Spleen (tissue), 11 donors: ENCODE data around the gene STX8. TPM values are rescaled to one million over a fixed set of nuclear protein-coding genes. Genes with fewer than 3 reads are reported as not detected.

Experiments
- DNase-seq: peaks from one replicate; pipeline ENCODE4 v3.0.0-alpha.2; 2020
- H3K27ac ChIP-seq, 8 donors: fragments of 200-600 bp; sonication (generic) in 7 of 8; 1 replicate in 4 of 8; 2 replicates in 4 of 8; pipeline versions ENCODE4 v1.5.0 to v1.8.0; 2016 to 2021; ENCODE audit warnings: inconsistent platforms in 4 of 8, mild to moderate bottlenecking in 4 of 8, moderate library complexity in 1 of 8
- H3K27me3 ChIP-seq, 7 donors: fragments of 200-600 bp; sonication (generic) in 6 of 7; replicated peaks in 1 of 7; 1 replicate in 4 of 7; 2 replicates in 3 of 7; pipeline versions ENCODE4 v1.5.0 to v1.8.0; 2016 to 2021; ENCODE audit warnings: inconsistent platforms in 3 of 7, mild to moderate bottlenecking in 1 of 7
- H3K36me3 ChIP-seq, 6 donors: fragments of 200-600 bp; sonication (generic) in 5 of 6; 1 replicate in 4 of 6; 2 replicates in 2 of 6; pipeline versions ENCODE4 v1.5.0 to v1.8.0; 2016 to 2021; ENCODE audit warnings: inconsistent platforms in 2 of 6
- H3K4me1 ChIP-seq, 6 donors: fragments of 200-600 bp; sonication (generic) in 5 of 6; 1 replicate in 3 of 6; 2 replicates in 3 of 6; pipeline versions ENCODE4 v1.5.0 to v1.8.0; 2016 to 2021; ENCODE audit warnings: inconsistent platforms in 3 of 6
- H3K4me3 ChIP-seq, 8 donors: fragments of 200-600 bp; sonication (generic) in 7 of 8; 1 replicate in 4 of 8; 2 replicates in 4 of 8; pipeline versions ENCODE4 v1.5.0 to v1.8.0; 2016 to 2021; ENCODE audit warnings: inconsistent platforms in 4 of 8, mild to moderate bottlenecking in 4 of 8, moderate library complexity in 2 of 8
- H3K9me3 ChIP-seq, 8 donors: fragments of 200-600 bp; sonication (generic) in 7 of 8; 1 replicate in 4 of 8; 2 replicates in 4 of 8; pipeline versions ENCODE4 v1.5.0 to v1.8.0; 2016 to 2021; ENCODE audit warnings: inconsistent platforms in 4 of 8
- POLR2A ChIP-seq, 3 donors: fragments of 450-650 bp; IDR thresholded peaks; one replicate each; pipeline ENCODE4 v1.5.1; 2017; ENCODE audit warnings: antibody characterized with exemption in 3 of 3, mild to moderate bottlenecking in 1 of 3
- POLR2AphosphoS5 ChIP-seq, 3 donors: sonication (generic); formaldehyde crosslinking; IDR thresholded peaks; one replicate each; pipeline ENCODE4 v1.5.1; 2017; ENCODE audit warnings: antibody characterized with exemption in 3 of 3
- WGBS, 5 donors: extraction: QIAGEN DNeasy Blood & Tissue Kit in 3 of 5; methylation state at CpG; one replicate each; pipeline versions ENCODE4 v1.1.5 to v1.1.7; 2013 to 2018; 5-methylcytosine and 5-hydroxymethylcytosine counted together
- intact Hi-C: fragments of 100-400 bp; cut with DNase I; formaldehyde crosslinking; loops from one replicate; pipeline ENCODE4 v1.15.0; 2023; ENCODE audit warnings: low total_unique reads
- polyA plus RNA-seq, 3 donors: library from polyadenylated mRNA; stranded (reverse); fragments of 200-250 nt; gene quantifications; one replicate each; pipeline ENCODE4 v1.2.1, GENCODE V29; 2013
- total RNA-seq, 7 donors: library from RNA; depleted of rRNA in 3 of 7; stranded (reverse); fragments of >200 nt in 3 of 7; fragmentation: NEBNext Ultra II Directional in 4 of 7; extraction: Animal tissue kit (Norgen Biotek cat#: 25700) in 4 of 7; gene quantifications; one replicate each; pipeline versions ENCODE4 v1.1.0 to v1.2.1, GENCODE V29; 2016 to 2021
- TF ChIP-seq, protein P1 (sequence below), 11 experiments: fragments of 200-600 bp in 7 of 11; fragments of 450-650 bp in 4 of 11; sonication (generic) in 4 of 11; IDR thresholded peaks in 8 of 11; conservative IDR thresholded peaks in 3 of 11; 1 replicate in 7 of 11; 2 replicates in 4 of 11; pipeline versions ENCODE4 v1.4.0 to v1.8.0; 2016 to 2021; ENCODE audit warnings: antibody characterized with exemption in 11 of 11, inconsistent platforms in 4 of 11, mild to moderate bottlenecking in 1 of 11
- donor health status: healthy with polysubstance abuse.
- donor health status: DM: no; HTN: no; CAD: no; lungs with moderate emphysema.
- donor health status: DM: no; HTN: no; CAD: no.
- donor health status: Bipolar disorder and iron deficiency.
- donor health status: healthy.
- donor health status: DM: no; HTN: no; CAD: no.
- donor health status: DM: yes; HTN: yes; CAD: no.

The STX8 gene
- total and polyA plus RNA-seq, 10 donors = 37.3 to 59.8 (median 48.9) TPM

DNA sequence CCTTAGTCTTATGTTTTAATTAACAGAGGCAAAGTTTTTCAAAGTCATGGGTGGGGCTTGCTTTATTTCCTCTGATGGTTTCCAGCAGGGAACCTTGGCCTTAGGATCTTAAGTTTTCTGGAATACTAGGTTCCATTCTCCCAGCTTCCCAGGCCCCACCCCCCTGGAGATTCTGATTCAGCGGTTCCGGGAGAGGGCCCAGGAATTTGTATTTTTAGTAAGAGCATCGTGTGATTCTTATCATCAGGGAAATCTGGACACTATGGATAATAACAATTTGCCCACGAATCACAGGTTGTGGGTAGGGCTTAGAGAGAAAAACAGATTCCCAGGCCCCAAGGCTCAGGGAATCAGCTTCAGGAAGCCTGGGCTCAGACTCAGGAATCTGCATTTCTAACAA is 290.7 kb downstream of the STX8 start:
- TF ChIP-seq, protein P1, sequence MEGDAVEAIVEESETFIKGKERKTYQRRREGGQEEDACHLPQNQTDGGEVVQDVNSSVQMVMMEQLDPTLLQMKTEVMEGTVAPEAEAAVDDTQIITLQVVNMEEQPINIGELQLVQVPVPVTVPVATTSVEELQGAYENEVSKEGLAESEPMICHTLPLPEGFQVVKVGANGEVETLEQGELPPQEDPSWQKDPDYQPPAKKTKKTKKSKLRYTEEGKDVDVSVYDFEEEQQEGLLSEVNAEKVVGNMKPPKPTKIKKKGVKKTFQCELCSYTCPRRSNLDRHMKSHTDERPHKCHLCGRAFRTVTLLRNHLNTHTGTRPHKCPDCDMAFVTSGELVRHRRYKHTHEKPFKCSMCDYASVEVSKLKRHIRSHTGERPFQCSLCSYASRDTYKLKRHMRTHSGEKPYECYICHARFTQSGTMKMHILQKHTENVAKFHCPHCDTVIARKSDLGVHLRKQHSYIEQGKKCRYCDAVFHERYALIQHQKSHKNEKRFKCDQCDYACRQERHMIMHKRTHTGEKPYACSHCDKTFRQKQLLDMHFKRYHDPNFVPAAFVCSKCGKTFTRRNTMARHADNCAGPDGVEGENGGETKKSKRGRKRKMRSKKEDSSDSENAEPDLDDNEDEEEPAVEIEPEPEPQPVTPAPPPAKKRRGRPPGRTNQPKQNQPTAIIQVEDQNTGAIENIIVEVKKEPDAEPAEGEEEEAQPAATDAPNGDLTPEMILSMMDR (IDR thresholded peaks at IDR 0.05 in 8 of 11, conservative IDR thresholded peaks at IDR 0.05 in 3 of 11) = no peak
- no peak for TF ChIP-seq POLR2AphosphoS5 (IDR thresholded peaks at IDR 0.05)
- TF ChIP-seq POLR2A (IDR thresholded peaks at IDR 0.05) = no peak
- 74 to 85% (median 77%) methylated on average over 4 of the region's 4 CpGs for WGBS, 5 donors
- Histone ChIP-seq H3K27ac (peak overlapping the region in 1 of 8 donors; percentile 1), H3K4me1 (peaks cover 0 to 7% (median 1%) of the 10 kb centered on the region in 6 donors), H3K9me3 (no peaks in the 10 kb centered on the region), H3K4me3 (no peak overlapping the region), H3K36me3 (no peaks in the 10 kb centered on the region), H3K27me3 (no peaks in the 10 kb centered on the region)
- DNase-seq = no peak
- intact Hi-C loops = no loop called here

DNA sequence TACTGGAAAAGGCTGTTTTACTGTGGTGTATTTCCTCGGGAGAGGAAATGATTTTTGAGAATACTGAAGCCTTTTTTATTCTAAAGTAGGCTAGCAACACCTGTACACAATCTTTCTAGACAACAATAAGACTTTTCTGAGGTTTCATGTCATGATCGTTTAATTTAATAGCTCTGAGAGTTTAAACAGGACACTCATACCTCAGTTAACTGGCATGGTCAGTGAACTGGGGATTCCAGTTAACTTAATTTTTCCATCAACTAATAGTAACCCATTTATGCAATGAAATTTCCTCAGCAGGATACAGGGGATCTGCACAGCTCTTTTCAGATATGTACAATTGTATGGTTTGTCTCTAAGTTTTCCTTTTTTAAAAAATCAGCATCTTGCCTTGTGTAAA is 291.7 kb downstream of the STX8 start:
- TF ChIP-seq POLR2A (IDR thresholded peaks at IDR 0.05) = no peak
- no peaks in the 10 kb centered on the region for H3K27me3 ChIP-seq

DNA sequence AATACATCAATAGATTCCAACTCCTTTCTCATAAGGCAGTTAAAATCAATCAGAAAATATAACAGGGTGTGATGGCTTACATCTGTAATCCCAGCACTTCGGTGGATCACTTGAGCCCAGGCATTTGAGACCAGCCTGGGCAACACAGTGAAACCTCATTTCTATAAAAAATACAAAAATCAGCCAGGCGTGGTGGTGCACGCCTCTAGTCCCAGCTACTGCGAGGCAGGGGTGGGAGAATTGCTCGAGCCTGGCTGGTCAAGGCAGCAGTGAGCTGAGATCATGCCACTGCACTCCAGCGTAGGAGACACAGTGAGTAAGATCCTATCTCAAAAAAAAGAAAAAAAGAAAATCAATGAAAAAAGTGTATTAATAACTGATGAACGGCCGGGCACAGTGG is 295.7 kb downstream of the STX8 start:
- H3K9me3 ChIP-seq = no peaks in the 10 kb centered on the region
- 78 to 93% (median 91%) methylated on average over 8 of the region's 8 CpGs for WGBS, 5 donors
- intact Hi-C loops = no loop called here
- no peak overlapping the region for H3K27ac ChIP-seq
- H3K36me3 ChIP-seq = no peaks in the 10 kb centered on the region
- no peak overlapping the region for H3K4me3 ChIP-seq
- peaks cover 0 to 4% (median 0%) of the 10 kb centered on the region in 6 donors for H3K4me1 ChIP-seq
- TF ChIP-seq POLR2A (IDR thresholded peaks at IDR 0.05) = no peak
- TF ChIP-seq, protein P1 (IDR thresholded peaks at IDR 0.05 in 8 of 11, conservative IDR thresholded peaks at IDR 0.05 in 3 of 11) = no peak
- TF ChIP-seq POLR2AphosphoS5 (IDR thresholded peaks at IDR 0.05) = no peak
- H3K27me3 ChIP-seq = no peaks in the 10 kb centered on the region
- DNase-seq = no peak

More for the DNA sequence above, 291.7 kb downstream of the STX8 start:
- Histone ChIP-seq H3K27ac (no peak overlapping the region), H3K36me3 (no peaks in the 10 kb centered on the region), H3K9me3 (no peaks in the 10 kb centered on the region), H3K4me3 (no peak overlapping the region), H3K4me1 (peaks cover 0 to 4% (median 0%) of the 10 kb centered on the region in 6 donors)
- DNase-seq = no peak
- 73 to 92% (median 85%) methylated on average over 2 of the region's 2 CpGs for WGBS, 5 donors
- intact Hi-C loops = no loop called here

DNA sequence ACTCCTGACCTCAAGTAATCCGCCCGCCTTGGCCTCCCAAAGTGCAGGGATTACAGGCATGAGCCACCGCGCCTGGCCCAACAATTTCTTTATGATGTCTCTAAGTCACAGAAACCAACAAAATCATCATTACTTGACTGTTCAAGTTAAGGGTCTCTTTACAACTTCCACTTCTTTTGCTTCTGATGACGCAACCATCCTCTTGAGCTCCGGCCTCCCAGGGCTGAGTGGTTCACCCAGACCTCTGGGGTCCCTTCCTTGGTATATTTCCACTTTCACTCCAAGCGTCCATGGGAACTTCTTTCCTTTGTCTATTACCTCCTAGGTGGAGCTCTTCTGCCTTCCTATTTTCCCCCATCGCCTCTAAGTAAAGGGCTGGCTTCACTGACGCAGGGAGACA is 300.6 kb downstream of the STX8 start:
- no peak for TF ChIP-seq POLR2AphosphoS5 (IDR thresholded peaks at IDR 0.05)
- no peak for TF ChIP-seq POLR2A (IDR thresholded peaks at IDR 0.05)
- TF ChIP-seq, protein P1 (IDR thresholded peaks at IDR 0.05 in 8 of 11, conservative IDR thresholded peaks at IDR 0.05 in 3 of 11) = no peak
- no peak for DNase-seq
- Histone ChIP-seq H3K36me3 (peaks cover 0 to 8% (median 0%) of the 10 kb centered on the region in 6 donors), H3K4me1 (peaks cover 0 to 8% (median 0%) of the 10 kb centered on the region in 6 donors), H3K9me3 (no peaks in the 10 kb centered on the region), H3K4me3 (no peak overlapping the region), H3K27ac (no peak overlapping the region), H3K27me3 (no peaks in the 10 kb centered on the region)
- intact Hi-C loops = no loop called here
- 84 to 94% (median 89%) methylated on average over 9 of the region's 9 CpGs for WGBS, 5 donors
